Measurements from ENCODE around the gene ADGRA1.
"Not testable (repeated sequence)": the region's sequence is repeated elsewhere in the genome, so short reads cannot be mapped to it uniquely, and the experiment has no call there.

Gene ADGRA1

DNA sequence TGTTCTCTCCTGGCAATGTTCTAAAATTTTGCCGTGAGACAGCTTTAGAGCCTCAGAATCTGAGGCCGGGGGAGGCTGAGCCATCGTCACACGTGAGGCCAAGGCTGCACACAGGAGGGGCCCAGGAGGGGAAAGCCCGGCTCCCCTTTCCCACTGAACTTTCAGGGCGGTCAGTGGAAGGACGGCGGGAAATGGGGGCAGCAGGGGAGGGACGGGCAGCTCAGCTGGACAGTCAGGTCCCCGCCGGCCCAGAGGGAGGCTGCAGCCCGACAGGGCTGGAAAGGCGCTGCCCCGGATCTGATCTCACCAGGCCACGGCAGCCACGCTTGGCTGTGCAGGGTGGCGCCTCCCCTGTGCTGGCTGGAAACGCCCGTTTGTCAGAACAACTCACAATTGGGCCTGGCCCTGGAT, 43.3 kb upstream of the ADGRA1 start:
- Histone ChIP-seq H3K4me3 (ENCODE audit: low read length in 2 of 2) (no peak overlapping the region), H3K36me3 (ENCODE audit: control insufficient read depth in 2 of 2, insufficient read depth in 2 of 2, low read length in 2 of 2) (no peaks in the 10 kb centered on the region), H3K27ac (ENCODE audit: low read depth in 2 of 2, low read length in 2 of 2) (no peak overlapping the region), H3K9me3 (ENCODE audit: control insufficient read depth in 2 of 2, low read length in 2 of 2) (no peaks in the 10 kb centered on the region), H3K9ac (ENCODE audit: low read depth in 1 of 2, low read length in 2 of 2) (no peak overlapping the region), H3K27me3 (ENCODE audit: control insufficient read depth in 2 of 2, insufficient read depth in 2 of 2, low read length in 2 of 2) (peaks cover 0 to 4% of the 10 kb centered on the region in 2 donors), H3K4me1 (ENCODE audit: control insufficient read depth in 2 of 2, insufficient read depth in 2 of 2, low read length in 2 of 2) (no peaks in the 10 kb centered on the region)

DNA sequence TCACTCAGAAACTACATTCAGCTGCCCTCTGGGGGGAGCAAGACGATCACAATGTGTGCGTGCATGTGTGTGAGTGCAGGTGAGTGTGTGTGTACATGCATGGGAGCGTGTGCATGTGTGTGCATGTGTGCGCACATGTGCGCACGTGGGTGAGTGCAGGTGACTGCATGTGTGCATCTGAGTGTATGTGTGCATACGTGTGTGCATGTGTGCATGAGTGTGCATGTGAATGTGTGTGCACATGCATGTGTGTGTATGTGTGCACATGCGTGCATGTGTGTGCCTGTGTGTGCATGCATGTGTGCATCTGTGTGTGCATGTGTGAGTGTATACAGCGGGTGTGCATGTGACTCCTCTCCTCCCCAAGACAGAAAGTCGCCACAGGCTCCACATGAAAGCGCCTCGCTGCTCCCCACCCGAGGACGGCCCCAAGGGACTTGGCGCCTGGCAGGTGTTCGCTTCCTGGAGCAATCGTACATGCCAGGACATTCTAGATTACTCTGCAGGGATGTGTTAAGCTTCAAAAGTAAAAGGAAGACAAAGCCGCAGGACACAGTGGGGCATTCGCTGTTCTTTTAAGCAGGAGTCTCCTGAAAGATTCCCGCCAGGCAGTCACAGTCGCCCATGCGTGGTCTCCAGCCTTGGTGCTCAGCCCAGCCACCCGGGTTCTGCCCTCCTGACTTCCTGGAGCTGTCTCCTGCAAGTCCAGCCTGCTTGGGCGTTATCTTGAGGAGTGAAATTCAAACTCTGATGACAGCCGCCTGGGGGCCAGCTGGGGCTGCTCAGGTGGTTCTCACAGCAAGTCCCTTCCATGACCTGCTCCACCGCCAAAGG, 42.0 kb upstream of the ADGRA1 start:
- Histone ChIP-seq H3K4me1 (ENCODE audit: control insufficient read depth in 2 of 2, insufficient read depth in 2 of 2, low read length in 2 of 2) (no peaks in the 10 kb centered on the region), H3K4me3 (ENCODE audit: low read length in 2 of 2) (no peak overlapping the region), H3K27me3 (ENCODE audit: control insufficient read depth in 2 of 2, insufficient read depth in 2 of 2, low read length in 2 of 2) (peaks cover 0 to 5% of the 10 kb centered on the region in 2 donors), H3K36me3 (ENCODE audit: control insufficient read depth in 2 of 2, insufficient read depth in 2 of 2, low read length in 2 of 2) (no peaks in the 10 kb centered on the region), H3K9ac (ENCODE audit: low read depth in 1 of 2, low read length in 2 of 2) (no peak overlapping the region), H3K9me3 (ENCODE audit: control insufficient read depth in 2 of 2, low read length in 2 of 2) (no peaks in the 10 kb centered on the region), H3K27ac (ENCODE audit: low read depth in 2 of 2, low read length in 2 of 2) (no peak overlapping the region)

- Histone ChIP-seq H3K4me3 (ENCODE audit: low read length in 2 of 2) (no peak overlapping the region), H3K36me3 (ENCODE audit: control insufficient read depth in 2 of 2, insufficient read depth in 2 of 2, low read length in 2 of 2) (no peaks in the 10 kb centered on the region), H3K9me3 (ENCODE audit: control insufficient read depth in 2 of 2, low read length in 2 of 2) (no peaks in the 10 kb centered on the region), H3K4me1 (ENCODE audit: control insufficient read depth in 2 of 2, insufficient read depth in 2 of 2, low read length in 2 of 2) (no peaks in the 10 kb centered on the region), H3K27me3 (ENCODE audit: control insufficient read depth in 2 of 2, insufficient read depth in 2 of 2, low read length in 2 of 2) (peaks cover 0 to 5% of the 10 kb centered on the region in 2 donors), H3K27ac (ENCODE audit: low read depth in 2 of 2, low read length in 2 of 2) (no peak overlapping the region), H3K9ac (ENCODE audit: low read depth in 1 of 2, low read length in 2 of 2) (no peak overlapping the region)
Measured at GRCh38 chr10:133046390-133046765, 41.3 kb upstream of the ADGRA1 start.

DNA sequence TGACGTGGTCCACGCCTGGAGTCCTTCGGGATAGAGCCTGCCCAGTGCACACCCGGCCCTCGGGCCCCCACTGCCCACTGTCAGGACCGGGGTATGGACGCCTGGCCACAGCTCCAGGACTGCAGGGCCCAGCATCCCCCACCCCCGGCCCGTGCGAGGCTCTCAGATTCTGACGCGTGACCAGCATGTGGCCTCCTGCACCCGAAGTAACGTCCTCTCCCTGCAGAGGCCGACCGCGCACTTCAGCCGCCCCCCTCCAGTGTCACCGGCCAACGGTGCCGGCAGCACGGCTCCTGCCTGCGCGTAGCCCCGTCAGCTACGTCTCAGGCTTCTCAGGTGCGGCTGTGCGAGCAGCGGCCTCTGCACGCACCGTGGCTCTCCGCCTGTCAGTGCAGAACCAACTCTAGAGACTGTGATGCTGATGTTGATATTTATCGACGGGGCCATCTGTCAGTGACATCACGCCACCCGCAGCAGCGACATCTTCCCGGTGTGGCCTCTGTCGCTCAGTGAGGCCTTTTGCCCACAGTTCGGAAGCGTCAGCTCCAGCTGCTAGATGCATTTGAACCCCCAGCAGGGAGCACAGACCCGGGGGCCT, 40.1 kb upstream of the ADGRA1 start:
- H3K27me3 ChIP-seq (ENCODE audit: control insufficient read depth in 2 of 2, insufficient read depth in 2 of 2, low read length in 2 of 2) = peaks cover 0 to 5% of the 10 kb centered on the region in 2 donors
- H3K4me1 ChIP-seq (ENCODE audit: control insufficient read depth in 2 of 2, insufficient read depth in 2 of 2, low read length in 2 of 2) = no peaks in the 10 kb centered on the region
- H3K9me3 ChIP-seq (ENCODE audit: control insufficient read depth in 2 of 2, low read length in 2 of 2) = no peaks in the 10 kb centered on the region
- no peak overlapping the region for H3K9ac ChIP-seq (ENCODE audit: low read depth in 1 of 2, low read length in 2 of 2)
- no peak overlapping the region for H3K27ac ChIP-seq (ENCODE audit: low read depth in 2 of 2, low read length in 2 of 2)
- no peaks in the 10 kb centered on the region for H3K36me3 ChIP-seq (ENCODE audit: control insufficient read depth in 2 of 2, insufficient read depth in 2 of 2, low read length in 2 of 2)
- no peak overlapping the region for H3K4me3 ChIP-seq (ENCODE audit: low read length in 2 of 2)

DNA sequence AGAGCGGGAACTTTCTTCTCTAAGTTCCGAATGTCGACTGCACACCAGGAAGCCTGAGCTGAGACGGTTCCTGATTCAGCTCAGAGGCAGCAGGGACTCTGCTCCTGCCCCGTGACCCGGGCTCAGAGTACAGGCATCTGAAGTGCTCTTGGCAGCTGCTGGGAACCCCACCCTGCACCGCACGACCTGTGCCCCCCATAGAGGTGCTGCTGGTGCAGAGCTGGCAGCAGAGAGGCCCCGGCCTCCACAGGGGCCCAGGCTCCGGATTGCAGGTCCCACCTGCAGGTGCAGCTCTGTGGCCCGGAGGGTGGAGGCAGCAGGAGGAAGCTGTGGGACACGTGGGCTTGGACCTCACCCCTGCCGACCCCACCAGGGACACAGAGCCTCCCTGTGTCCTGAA, 39.5 kb upstream of the ADGRA1 start:
- Histone ChIP-seq H3K27ac (ENCODE audit: low read depth in 2 of 2, low read length in 2 of 2) (no peak overlapping the region), H3K4me1 (ENCODE audit: control insufficient read depth in 2 of 2, insufficient read depth in 2 of 2, low read length in 2 of 2) (no peaks in the 10 kb centered on the region), H3K9ac (ENCODE audit: low read depth in 1 of 2, low read length in 2 of 2) (no peak overlapping the region), H3K4me3 (ENCODE audit: low read length in 2 of 2) (no peak overlapping the region), H3K36me3 (ENCODE audit: control insufficient read depth in 2 of 2, insufficient read depth in 2 of 2, low read length in 2 of 2) (no peaks in the 10 kb centered on the region), H3K9me3 (ENCODE audit: control insufficient read depth in 2 of 2, low read length in 2 of 2) (no peaks in the 10 kb centered on the region), H3K27me3 (ENCODE audit: control insufficient read depth in 2 of 2, insufficient read depth in 2 of 2, low read length in 2 of 2) (peaks cover 0 to 5% of the 10 kb centered on the region in 2 donors)

DNA sequence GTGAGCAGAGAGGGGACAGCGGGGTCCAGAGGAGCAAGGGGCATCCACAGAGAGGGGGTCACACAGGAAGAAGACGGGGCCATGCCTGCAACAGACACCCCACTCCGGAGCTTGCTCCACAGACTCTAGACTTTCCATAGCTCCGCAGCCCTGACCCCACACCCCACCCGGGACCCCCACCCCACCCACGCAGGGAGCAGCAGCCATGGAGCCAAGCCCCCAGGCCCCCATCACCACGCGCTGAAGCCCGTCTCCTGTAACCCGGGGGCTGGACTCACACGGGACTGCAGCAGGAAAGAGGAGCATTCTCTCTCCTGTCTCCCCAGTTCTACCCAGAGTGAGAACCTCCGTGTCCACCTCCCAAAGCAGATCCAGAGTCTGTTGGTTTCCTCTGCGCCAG, 38.8 kb upstream of the ADGRA1 start:
- Histone ChIP-seq H3K9me3 (ENCODE audit: control insufficient read depth in 2 of 2, low read length in 2 of 2) (no peaks in the 10 kb centered on the region), H3K9ac (ENCODE audit: low read depth in 1 of 2, low read length in 2 of 2) (no peak overlapping the region), H3K4me1 (ENCODE audit: control insufficient read depth in 2 of 2, insufficient read depth in 2 of 2, low read length in 2 of 2) (no peaks in the 10 kb centered on the region), H3K36me3 (ENCODE audit: control insufficient read depth in 2 of 2, insufficient read depth in 2 of 2, low read length in 2 of 2) (no peaks in the 10 kb centered on the region), H3K4me3 (ENCODE audit: low read length in 2 of 2) (no peak overlapping the region), H3K27ac (ENCODE audit: low read depth in 2 of 2, low read length in 2 of 2) (no peak overlapping the region), H3K27me3 (ENCODE audit: control insufficient read depth in 2 of 2, insufficient read depth in 2 of 2, low read length in 2 of 2) (peaks cover 0 to 5% of the 10 kb centered on the region in 2 donors)

DNA sequence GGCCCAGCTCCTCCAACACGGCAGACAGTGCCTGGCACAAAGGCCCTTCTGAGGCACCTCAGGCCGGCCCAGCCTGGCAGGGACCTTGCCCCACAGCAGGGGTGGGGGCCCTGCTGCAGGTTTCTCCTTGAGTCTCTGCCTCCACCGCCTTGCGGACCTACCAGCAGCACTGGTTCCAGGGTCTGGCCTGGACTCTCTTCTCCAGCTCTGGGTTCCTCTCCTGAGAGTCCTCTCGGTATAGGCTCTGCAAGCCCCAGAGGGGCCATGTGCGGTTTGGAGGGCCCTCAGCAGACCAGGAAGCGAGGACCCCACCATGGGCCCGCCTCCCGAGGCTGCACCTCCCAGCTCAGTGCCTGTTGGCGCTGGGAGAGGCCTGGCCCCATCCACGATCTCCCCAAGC, 38.1 kb upstream of the ADGRA1 start:
- no peaks in the 10 kb centered on the region for H3K4me1 ChIP-seq (ENCODE audit: control insufficient read depth in 2 of 2, insufficient read depth in 2 of 2, low read length in 2 of 2)
- peaks cover 0 to 8% of the 10 kb centered on the region in 2 donors for H3K27me3 ChIP-seq (ENCODE audit: control insufficient read depth in 2 of 2, insufficient read depth in 2 of 2, low read length in 2 of 2)
- no peaks in the 10 kb centered on the region for H3K36me3 ChIP-seq (ENCODE audit: control insufficient read depth in 2 of 2, insufficient read depth in 2 of 2, low read length in 2 of 2)
- H3K9me3 ChIP-seq (ENCODE audit: control insufficient read depth in 2 of 2, low read length in 2 of 2) = no peaks in the 10 kb centered on the region
- no peak overlapping the region for H3K4me3 ChIP-seq (ENCODE audit: low read length in 2 of 2)
- H3K9ac ChIP-seq (ENCODE audit: low read depth in 1 of 2, low read length in 2 of 2) = no peak overlapping the region
- no peak overlapping the region for H3K27ac ChIP-seq (ENCODE audit: low read depth in 2 of 2, low read length in 2 of 2)

GRCh38 chr10:133050371-133050770, 37.4 kb upstream of the ADGRA1 start:
- H3K27ac ChIP-seq (ENCODE audit: low read depth in 2 of 2, low read length in 2 of 2) = no peak overlapping the region
- no peak overlapping the region for H3K9ac ChIP-seq (ENCODE audit: low read depth in 1 of 2, low read length in 2 of 2)
- H3K27me3 ChIP-seq (ENCODE audit: control insufficient read depth in 2 of 2, insufficient read depth in 2 of 2, low read length in 2 of 2) = peaks cover 0 to 8% of the 10 kb centered on the region in 2 donors
- H3K36me3 ChIP-seq (ENCODE audit: control insufficient read depth in 2 of 2, insufficient read depth in 2 of 2, low read length in 2 of 2) = no peaks in the 10 kb centered on the region
- H3K4me3 ChIP-seq (ENCODE audit: low read length in 2 of 2) = no peak overlapping the region
- no peaks in the 10 kb centered on the region for H3K9me3 ChIP-seq (ENCODE audit: control insufficient read depth in 2 of 2, low read length in 2 of 2)
- no peaks in the 10 kb centered on the region for H3K4me1 ChIP-seq (ENCODE audit: control insufficient read depth in 2 of 2, insufficient read depth in 2 of 2, low read length in 2 of 2)

DNA sequence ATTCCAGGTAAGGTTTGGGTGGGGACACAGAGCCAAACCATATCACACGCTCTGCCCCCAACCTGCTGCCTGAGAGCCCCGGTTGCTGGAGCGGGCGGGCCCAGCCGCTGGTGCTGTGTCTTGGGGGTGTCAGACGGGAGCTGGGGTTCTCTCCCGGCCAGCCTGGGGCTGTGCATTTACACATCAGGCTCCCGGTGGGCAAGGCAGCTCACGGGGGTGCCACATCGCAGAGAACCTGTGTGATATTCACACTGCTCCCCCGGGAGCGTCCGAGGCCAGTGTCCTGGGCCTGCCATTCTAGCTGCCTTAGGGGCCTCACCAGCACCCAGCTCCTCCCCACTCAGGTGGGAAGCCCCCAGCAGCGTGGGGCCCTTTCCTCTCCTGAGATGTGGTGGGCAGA, 35.6 kb upstream of the ADGRA1 start:
- Histone ChIP-seq H3K4me3 (ENCODE audit: low read length in 2 of 2) (no peak overlapping the region), H3K36me3 (ENCODE audit: control insufficient read depth in 2 of 2, insufficient read depth in 2 of 2, low read length in 2 of 2) (no peaks in the 10 kb centered on the region), H3K27me3 (ENCODE audit: control insufficient read depth in 2 of 2, insufficient read depth in 2 of 2, low read length in 2 of 2) (peaks cover 0 to 6% of the 10 kb centered on the region in 2 donors), H3K27ac (ENCODE audit: low read depth in 2 of 2, low read length in 2 of 2) (no peak overlapping the region), H3K9ac (ENCODE audit: low read depth in 1 of 2, low read length in 2 of 2) (no peak overlapping the region), H3K9me3 (ENCODE audit: control insufficient read depth in 2 of 2, low read length in 2 of 2) (no peaks in the 10 kb centered on the region), H3K4me1 (ENCODE audit: control insufficient read depth in 2 of 2, insufficient read depth in 2 of 2, low read length in 2 of 2) (no peaks in the 10 kb centered on the region)

DNA sequence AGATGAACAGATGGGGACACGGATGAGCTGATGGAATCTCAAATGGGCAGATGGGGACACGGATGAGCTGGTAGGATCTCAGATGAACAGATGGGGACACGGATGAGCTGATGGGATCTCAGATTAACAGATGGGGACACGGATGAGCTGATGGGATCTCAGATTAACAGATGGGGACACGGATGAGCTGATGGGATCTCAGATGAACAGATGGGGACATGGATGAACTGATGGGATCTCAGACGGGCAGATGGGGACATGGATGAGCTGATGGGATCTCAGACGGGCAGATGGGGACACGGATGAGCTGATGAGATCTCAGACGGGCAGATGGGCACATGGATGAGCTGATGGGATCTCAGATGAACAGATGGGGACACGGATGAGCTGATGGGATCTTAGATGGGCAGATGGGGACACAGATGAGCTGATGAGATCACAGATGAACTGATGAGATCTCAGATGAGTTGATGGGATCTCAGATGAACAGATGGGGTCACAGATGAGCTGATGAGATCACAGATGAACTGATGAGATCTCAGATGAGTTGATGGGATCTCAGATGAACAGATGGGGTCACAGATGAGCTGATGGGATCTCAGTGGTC, 34.1 kb upstream of the ADGRA1 start:
- not testable (repeated sequence) for H3K27me3 ChIP-seq (ENCODE audit: control insufficient read depth in 2 of 2, insufficient read depth in 2 of 2, low read length in 2 of 2); H3K36me3 ChIP-seq (ENCODE audit: control insufficient read depth in 2 of 2, insufficient read depth in 2 of 2, low read length in 2 of 2); H3K9me3 ChIP-seq (ENCODE audit: control insufficient read depth in 2 of 2, low read length in 2 of 2); H3K9ac ChIP-seq (ENCODE audit: low read depth in 1 of 2, low read length in 2 of 2); H3K4me1 ChIP-seq (ENCODE audit: control insufficient read depth in 2 of 2, insufficient read depth in 2 of 2, low read length in 2 of 2); H3K4me3 ChIP-seq (ENCODE audit: low read length in 2 of 2); H3K27ac ChIP-seq (ENCODE audit: low read depth in 2 of 2, low read length in 2 of 2)
